Left kidney (tissue), 2 donors: ENCODE data around the gene C1orf167. TPM values are rescaled to one million over a fixed set of nuclear protein-coding genes. Genes with fewer than 3 reads are reported as not detected.

Experiments
- DNase-seq: peaks from one replicate; pipeline ENCODE4 v3.0.0-alpha.2; 2013
- polyA plus RNA-seq: library from polyadenylated mRNA; unstranded; fragments of 120-200 nt; gene quantifications from one replicate; pipeline ENCODE4 v1.2.1, GENCODE V29; 2013; ENCODE audit not compliant: insufficient read length

The C1orf167 gene
- polyA plus RNA-seq, 1 donor, result 0.42 TPM

- no peak for DNase-seq
Measured at GRCh38 chr1:11835441-11836225, 73.6 kb downstream of the C1orf167 start.

- no peak for DNase-seq
Measured at GRCh38 chr1:11836955-11837766, 75.2 kb downstream of the C1orf167 start.

- DNase-seq, result no peak
Measured at GRCh38 chr1:11837767-11838348, 75.9 kb downstream of the C1orf167 start.

- peak; percentile 38 for DNase-seq
Measured at GRCh38 chr1:11838349-11839272, 76.6 kb downstream of the C1orf167 start.

Other genes starting within 250 kb of the C1orf167 start
- gene FBXO2, start 107.8 kb upstream of the C1orf167 start, polyA plus RNA-seq, result 0.35 TPM
- gene FBXO44, start 107.3 kb upstream of the C1orf167 start, polyA plus RNA-seq, result 12.4 TPM
- gene FBXO6, start 98.0 kb upstream of the C1orf167 start, polyA plus RNA-seq, result 3.7 TPM
- gene MAD2L2, start 81.0 kb upstream of the C1orf167 start, polyA plus RNA-seq, result 35.7 TPM
- gene DRAXIN, start 70.5 kb upstream of the C1orf167 start, polyA plus RNA-seq, result 1.1 TPM
- gene AGTRAP, start 26.1 kb upstream of the C1orf167 start, polyA plus RNA-seq, result 37.1 TPM
- gene MTHFR, start 43.8 kb downstream of the C1orf167 start, polyA plus RNA-seq, result 24.9 TPM
- gene CLCN6, start 44.0 kb downstream of the C1orf167 start, polyA plus RNA-seq, result 26.6 TPM
- gene NPPA, start 85.6 kb downstream of the C1orf167 start, polyA plus RNA-seq, result 0.81 TPM
- gene NPPB, start 96.8 kb downstream of the C1orf167 start, polyA plus RNA-seq, result not detected
- 34.8 TPM for gene KIAA2013, start 164.2 kb downstream of the C1orf167 start, polyA plus RNA-seq
- gene PLOD1, start 172.5 kb downstream of the C1orf167 start, polyA plus RNA-seq, result 84.3 TPM
- 71.4 TPM for gene MFN2, start 218.3 kb downstream of the C1orf167 start, polyA plus RNA-seq